Glutamatergic neuron (in vitro differentiated cells): ENCODE measurements around the gene NIM1K. TPM values are rescaled to one million over a fixed set of nuclear protein-coding genes. Genes with fewer than 3 reads are reported as not detected.

Source experiments
- DNase-seq: peaks from one replicate; pipeline ENCODE4 v3.0.0; 2022
- H3K27ac Mint-ChIP-seq: one replicate; pipeline ENCODE4 v1.8.0; 2020; ENCODE audit warnings: mild to moderate bottlenecking, mixed read lengths, inconsistent platforms; ENCODE audit not compliant: unreplicated experiment
- H3K27me3 Mint-ChIP-seq: one replicate; pipeline ENCODE4 v1.8.0; 2020; ENCODE audit warnings: mild to moderate bottlenecking, moderate library complexity, mixed read lengths, inconsistent platforms; ENCODE audit not compliant: unreplicated experiment
- H3K36me3 Mint-ChIP-seq: one replicate; pipeline ENCODE4 v1.8.0; 2020; ENCODE audit warnings: mild to moderate bottlenecking, mixed read lengths, inconsistent platforms; ENCODE audit not compliant: unreplicated experiment
- H3K4me1 Mint-ChIP-seq: one replicate; pipeline ENCODE4 v1.8.0; 2020; ENCODE audit warnings: mild to moderate bottlenecking, low read depth, mixed read lengths, inconsistent platforms; ENCODE audit not compliant: unreplicated experiment
- H3K4me3 Mint-ChIP-seq: one replicate; pipeline ENCODE4 v1.8.0; 2020; ENCODE audit warnings: mild to moderate bottlenecking, mixed read lengths, inconsistent platforms; ENCODE audit not compliant: unreplicated experiment
- H3K9me3 Mint-ChIP-seq: one replicate; pipeline ENCODE4 v1.8.0; 2020; ENCODE audit warnings: mild to moderate bottlenecking, moderate library complexity, mixed read lengths, inconsistent platforms; ENCODE audit not compliant: unreplicated experiment
- CTCF ChIP-seq: fragments of 200-600 bp; sonication (generic); IDR thresholded peaks from one replicate; pipeline ENCODE4 v1.5.0; 2021; ENCODE audit not compliant: partially characterized antibody, unreplicated experiment
- total RNA-seq: library from RNA; stranded (reverse); fragmentation: NEBNext Ultra II Directional; extraction: Animal tissue kit (Norgen Biotek cat#: 25700); gene quantifications from one replicate; pipeline ENCODE4 v1.2.1, GENCODE V29; 2021; ENCODE audit not compliant: unreplicated experiment

The NIM1K gene
- total RNA-seq, 1 donor from 2014 or later = 10.5 TPM

GRCh38 chr5:43274435-43275114 is 82.5 kb downstream of the NIM1K start:
- no peak for DNase-seq
- H3K27ac Mint-ChIP-seq = no peak overlapping the region
- no peaks in the 10 kb centered on the region for H3K4me1 Mint-ChIP-seq
- peaks cover 5% of the 10 kb centered on the region for H3K36me3 Mint-ChIP-seq
- peaks cover 3% of the 10 kb centered on the region for H3K27me3 Mint-ChIP-seq
- H3K4me3 Mint-ChIP-seq = no peak overlapping the region
- no peak for TF ChIP-seq CTCF
- H3K9me3 Mint-ChIP-seq = peaks cover 1% of the 10 kb centered on the region

- no peak for TF ChIP-seq CTCF
- Mint-ChIP-seq H3K27ac (no peak overlapping the region), H3K9me3 (peaks cover 1% of the 10 kb centered on the region), H3K36me3 (peaks cover 13% of the 10 kb centered on the region), H3K4me3 (no peak overlapping the region), H3K27me3 (peaks cover 3% of the 10 kb centered on the region), H3K4me1 (no peaks in the 10 kb centered on the region)
- no peak for DNase-seq
These were observed 83.4 kb downstream of the NIM1K start for GRCh38 chr5:43275391-43275790.

- no peak for TF ChIP-seq CTCF
- peaks cover 5% of the 10 kb centered on the region for H3K27me3 Mint-ChIP-seq
- no peak overlapping the region for H3K27ac Mint-ChIP-seq
- H3K9me3 Mint-ChIP-seq = peaks cover 3% of the 10 kb centered on the region
- no peak overlapping the region for H3K4me3 Mint-ChIP-seq
- peaks cover 2% of the 10 kb centered on the region for H3K4me1 Mint-ChIP-seq
- H3K36me3 Mint-ChIP-seq = peaks cover 13% of the 10 kb centered on the region
- no peak for DNase-seq
These were observed 87.7 kb downstream of the NIM1K start for GRCh38 chr5:43279548-43280274.

- Mint-ChIP-seq H3K4me3 (no peak overlapping the region), H3K4me1 (peaks cover 2% of the 10 kb centered on the region), H3K9me3 (peaks cover 2% of the 10 kb centered on the region), H3K27ac (no peak overlapping the region), H3K27me3 (peaks cover 12% of the 10 kb centered on the region), H3K36me3 (peaks cover 13% of the 10 kb centered on the region)
- no peak for DNase-seq
- TF ChIP-seq CTCF = no peak
These were observed 90.0 kb downstream of the NIM1K start for GRCh38 chr5:43281840-43282658.
